EL (cell line): ENCODE measurements around the gene FNIP2.
"Not testable (repeated sequence)": the region's sequence is repeated elsewhere in the genome, so short reads cannot be mapped to it uniquely, and the experiment has no call there.

Source experiments
- DNase-seq: peaks from one replicate; pipeline ENCODE4 v3.0.0-alpha.2; 2016

Gene FNIP2

DNA sequence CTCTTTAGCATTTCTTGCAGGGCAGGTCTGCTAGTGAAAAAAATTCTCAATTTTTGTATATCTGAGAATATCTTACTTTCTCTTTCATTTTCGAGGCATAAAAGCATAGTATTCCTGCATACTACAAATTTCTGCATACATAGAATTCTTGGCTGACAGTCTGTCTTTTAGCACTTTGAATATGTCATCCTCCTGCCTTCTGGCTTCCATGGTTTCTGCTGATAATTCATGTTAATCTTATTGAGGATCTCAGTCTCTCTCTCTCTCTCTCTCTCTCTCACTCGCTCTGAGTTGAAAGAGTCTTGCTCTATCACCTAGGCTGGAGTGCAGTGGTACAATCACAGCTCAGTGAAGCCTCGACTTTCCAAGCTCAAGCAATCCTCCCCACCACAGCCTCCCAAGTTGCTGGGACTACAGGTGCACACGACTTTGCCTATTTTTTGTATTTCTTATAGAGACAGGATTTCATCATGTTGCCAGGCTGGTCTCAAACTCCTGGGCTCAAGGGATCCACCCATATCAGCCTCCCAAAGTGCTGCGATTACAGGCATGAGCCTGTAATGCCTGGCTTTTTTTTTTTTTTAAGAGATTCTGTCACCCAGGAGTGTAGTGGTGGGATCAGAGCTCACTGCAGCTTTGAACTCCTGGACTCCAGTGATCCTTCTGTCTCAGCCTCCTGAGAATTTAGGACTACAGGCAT lies 161.3 kb downstream of the FNIP2 start:
- DNase-seq = peak; percentile 18

DNA sequence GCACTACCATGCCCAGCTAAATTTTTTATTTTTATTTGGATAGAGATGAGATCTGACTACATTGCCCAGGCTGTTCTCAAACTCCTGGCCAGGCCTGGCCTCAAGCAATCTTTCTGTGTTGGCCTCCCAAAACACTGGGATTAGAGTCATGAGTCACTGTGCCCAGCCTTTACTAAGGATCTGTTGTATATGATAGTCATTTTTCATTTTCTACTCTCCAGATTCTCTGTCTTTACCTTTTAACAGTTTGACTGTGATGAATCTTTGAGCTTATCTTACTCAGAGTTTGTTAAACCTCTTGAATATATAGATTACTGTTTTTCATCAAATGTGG lies 161.8 kb downstream of the FNIP2 start:
- peak; percentile 44 for DNase-seq

DNA sequence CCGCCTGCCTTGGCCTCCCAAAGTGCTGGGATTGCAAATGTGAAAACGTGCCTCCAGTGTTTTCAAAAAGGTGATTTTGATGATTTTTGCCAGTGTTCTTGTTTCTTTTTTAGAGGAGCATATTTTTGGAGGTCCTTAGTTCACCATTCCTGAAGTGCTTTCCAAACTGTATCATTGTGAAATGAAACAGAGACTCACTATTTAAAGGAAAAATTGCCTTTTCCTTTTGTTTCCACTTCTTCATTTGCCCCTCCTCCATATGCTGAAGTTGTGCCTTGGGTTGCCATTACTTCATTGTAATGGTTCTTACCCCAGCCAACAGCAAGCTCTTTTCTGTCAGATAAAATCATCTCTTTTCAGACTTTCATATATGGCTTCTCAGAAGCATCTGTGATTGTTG lies 164.4 kb downstream of the FNIP2 start:
- DNase-seq = no peak

DNA sequence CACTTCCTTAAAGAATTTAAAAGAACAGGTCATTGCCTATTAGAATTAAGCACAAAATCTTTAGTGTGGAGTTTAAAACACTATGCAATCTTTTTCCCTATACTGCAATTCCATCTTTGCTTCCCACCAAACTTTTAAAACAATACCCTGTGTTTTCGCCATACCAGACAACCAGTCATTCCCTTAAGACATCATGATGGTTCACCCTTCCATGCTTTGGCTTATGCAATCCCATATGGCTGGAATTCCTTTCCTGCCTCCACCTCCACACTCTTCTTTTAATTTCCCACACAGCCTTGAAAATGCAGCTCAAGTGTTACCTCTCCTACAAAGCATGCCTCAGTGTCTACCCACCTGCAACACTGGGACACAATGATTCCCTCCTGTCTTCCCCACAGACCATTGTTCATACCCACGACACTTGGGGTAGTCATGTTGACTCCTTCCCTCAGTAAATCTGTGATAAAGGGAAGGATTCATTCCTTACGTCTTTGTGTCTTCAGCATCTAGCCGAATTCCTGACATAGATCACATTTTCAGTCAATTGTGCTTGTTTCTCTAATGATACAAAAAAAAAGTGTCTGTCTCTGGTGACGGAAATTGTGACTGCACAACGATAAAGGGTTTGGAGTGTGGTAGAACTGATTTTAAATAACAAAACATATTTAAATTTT lies 166.3 kb downstream of the FNIP2 start:
- no peak for DNase-seq

DNA sequence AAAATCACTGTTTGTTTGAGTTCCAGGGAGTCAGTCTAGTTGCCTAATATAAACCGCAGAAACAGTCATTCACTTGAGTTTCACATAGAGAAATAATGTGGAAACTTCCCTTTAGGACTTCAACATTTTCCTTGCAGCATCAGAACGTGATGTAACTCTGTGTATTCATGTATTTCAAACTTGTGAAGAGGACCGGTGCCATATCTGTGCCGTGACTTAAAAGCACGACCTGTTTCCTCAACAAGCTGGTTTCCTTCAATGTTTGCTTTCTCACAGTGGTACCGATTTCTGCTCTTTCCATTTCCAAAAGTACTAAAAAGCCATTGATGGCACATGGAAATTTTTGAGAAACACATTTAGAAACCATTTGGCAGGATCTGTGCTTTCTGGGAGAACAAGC lies 167.4 kb downstream of the FNIP2 start:
- no peak for DNase-seq

DNA sequence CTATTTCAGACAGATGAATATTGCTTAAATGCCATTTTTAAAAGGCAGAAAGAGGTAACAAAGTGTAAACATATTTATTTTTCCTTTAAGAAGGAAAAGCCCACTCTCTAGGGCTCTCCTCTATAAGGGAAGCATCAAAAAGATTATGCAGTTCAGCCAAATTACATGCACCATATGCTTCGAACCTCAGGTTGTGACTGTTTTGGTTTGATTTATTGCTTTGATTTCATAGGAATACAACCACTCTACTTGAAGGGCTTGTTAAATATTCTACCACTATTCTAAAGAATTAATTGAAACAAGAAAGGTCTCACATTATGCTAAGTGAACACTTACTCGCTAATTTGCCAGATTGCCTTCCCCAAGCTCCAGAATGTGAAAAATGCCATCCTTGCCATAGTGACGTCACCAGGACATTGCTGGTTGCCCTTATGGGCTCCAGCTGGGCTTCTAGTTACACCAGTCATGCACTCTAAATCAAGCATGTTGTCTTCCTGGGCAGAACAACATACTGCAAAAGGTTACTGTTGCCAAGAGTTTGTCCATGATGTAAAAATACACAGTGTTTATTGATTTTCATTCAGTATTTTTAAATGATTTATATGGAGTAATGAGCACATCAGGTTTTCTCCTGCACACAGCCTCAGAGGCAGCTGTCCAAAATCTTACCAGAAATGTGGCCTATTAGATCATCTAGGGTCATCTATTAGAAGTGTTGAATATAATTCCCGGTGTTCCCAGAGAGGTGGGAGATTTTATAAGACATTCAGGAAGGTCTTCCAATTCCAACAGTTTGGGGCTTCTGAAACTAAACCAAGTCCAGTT lies 169.6 kb downstream of the FNIP2 start:
- DNase-seq = peak; percentile 72

DNA sequence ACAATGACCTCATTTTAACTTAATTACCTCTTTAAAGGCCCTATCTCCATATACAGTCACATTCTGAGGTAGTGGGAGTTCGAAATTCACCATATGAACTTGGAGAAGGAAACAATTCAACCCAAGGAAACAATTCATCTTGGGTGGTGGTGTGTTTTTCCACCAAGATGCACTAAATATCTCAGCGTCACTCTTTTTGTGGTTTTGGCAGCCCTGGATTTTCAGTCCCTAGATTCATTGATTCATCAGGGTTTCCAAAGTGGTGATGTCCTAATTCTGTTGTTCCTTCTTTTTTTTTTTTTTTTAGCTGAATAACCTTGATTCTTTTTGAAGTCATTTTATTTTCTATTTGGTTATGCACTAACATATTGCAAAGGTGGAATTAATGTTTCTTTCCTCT lies 171.4 kb downstream of the FNIP2 start:
- no peak for DNase-seq

DNA sequence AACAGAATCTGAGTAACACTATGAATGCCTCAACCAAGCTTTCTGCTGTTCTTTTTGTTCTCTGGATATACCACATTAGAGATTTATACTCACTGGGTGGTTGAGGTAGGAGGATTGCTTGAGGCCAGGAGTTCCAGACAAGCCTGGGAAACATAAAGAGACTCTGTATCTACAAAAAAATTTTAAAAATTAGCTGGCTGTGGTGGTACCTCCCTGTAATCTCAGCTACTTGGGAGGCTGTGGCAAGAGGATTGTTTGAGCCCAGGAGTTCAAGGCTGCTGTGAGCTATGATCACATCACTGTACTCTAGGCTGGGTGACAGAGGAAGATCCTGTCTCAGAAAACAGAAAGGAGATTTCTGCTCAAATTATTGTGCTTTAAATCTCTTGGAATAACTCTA lies 172.5 kb downstream of the FNIP2 start:
- DNase-seq = no peak

DNA sequence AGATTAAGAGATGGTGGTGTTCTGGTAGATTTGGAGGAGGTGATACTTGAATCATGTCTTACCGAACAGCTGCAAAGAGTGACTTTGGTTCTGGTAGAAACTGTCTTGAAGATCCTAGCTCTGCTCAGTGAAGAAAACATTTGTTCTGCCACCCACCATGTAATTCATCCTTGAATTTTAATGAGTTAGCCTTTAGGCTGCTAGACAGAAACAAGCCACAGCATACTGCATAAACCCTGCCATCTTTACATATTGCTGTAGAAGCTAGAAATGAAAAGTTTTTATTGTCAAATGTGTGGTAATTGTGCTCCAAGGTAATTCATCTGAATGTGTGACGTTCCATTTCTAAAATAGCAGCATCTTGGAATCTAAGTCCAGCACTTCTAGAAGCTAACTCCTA lies 173.1 kb downstream of the FNIP2 start:
- DNase-seq = no peak

DNA sequence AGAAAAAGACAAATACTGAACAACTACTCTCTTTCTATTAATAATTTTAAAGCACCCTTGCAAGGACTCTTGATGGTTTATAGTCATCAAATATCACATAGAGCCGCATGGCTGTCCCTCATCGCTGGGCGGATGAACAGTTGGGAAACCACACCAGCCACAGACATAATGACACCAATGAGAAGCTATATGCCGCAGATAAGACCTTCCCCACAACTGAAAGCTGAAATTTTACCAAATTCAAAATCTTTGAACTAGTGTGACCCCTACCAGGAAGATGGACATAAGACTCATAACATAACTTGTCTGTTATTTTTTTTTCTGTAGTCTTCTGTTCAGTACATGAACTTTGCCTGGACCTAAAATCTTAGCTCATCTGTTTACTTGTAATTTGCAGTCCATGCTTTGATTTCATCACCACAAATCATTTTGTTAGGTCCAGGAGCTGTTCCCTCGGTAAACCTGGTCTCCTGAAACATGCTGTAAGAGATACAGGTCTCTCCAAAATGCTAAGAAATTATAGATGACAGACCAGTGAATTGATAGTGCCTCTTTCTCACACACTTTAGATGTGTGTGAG lies 176.8 kb downstream of the FNIP2 start:
- DNase-seq = no peak

DNA sequence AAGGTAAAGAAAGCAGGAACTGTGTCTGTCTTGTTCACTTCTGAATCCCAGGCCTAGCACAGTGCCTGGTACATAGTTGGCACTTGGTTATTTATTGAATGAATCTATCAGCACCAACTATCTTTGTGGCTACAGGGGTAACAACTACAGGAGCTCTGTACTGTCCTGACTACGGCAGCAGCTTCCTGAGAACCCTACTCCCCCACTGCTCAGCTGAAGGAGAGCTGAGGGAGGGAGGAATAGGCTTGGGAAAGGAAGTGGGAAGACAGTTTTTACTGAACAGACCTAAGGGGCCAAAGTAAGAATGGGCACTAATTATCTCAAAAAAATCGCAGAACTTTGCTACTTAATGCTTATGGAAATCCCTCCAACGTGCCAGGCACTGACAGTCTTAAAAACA lies 178.0 kb downstream of the FNIP2 start:
- no peak for DNase-seq

DNA sequence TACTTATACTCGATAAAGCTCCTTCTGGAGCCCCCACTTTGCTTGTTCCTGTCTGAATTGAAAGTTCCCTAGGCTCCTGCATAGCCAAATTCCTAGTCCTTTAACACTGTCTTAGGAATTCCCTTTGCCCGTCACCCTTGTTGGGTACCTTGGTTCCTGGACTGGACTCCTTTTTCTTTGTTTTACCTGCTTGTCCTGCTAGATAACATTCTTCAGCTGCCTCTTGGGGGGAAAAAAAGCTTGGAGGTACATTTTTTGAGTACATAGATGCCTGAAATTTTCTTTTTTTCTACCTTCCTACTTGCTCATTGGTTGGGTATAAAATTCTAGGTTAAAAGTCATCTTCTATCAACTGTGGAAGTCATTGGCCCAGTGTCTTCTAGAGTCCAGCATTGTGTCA lies 179.2 kb downstream of the FNIP2 start:
- no peak for DNase-seq

DNA sequence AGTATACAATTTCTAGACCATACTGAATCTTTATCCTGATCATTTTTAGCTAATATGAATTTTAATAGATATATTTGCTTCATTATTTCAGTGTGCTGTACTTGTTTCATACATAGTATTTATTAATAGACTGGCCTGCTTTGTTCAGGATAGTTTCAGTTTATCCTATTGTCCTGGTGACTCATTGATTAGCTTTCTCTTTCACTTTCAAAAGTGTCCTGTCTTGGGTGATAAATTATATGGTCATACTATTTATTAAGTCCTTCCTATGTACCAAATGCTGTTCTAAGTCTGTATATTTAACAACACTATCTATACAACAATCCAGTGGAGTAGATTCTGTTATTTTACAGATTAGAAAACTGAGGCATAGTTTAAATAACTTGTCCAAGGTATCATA lies 180.3 kb downstream of the FNIP2 start:
- peak; percentile 54 for DNase-seq

DNA sequence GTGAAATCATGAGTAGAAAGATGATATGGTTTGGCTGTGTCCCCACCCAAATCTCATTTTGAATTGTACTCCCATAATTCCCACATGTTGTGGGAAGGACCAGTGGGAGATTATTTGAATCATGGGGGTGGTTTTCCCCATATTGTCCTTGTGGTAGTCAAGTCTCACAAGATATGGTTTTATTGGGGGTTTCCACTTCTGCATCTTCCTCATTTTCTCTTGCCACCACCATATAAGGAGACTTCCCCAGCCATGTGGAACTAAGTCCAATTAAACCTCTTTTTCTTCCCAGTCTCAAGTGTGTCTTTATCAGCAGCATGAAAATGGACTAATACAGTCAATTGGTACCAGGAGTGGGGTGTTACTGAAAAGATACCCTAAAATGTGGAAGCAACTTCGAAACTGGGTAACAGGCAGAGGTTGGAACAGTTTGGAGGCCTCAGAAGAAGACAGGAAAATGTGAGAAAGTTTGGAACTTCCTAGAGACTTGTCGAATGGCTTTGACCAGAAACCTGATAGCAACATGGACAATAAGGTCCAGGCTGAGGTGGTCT lies 183.5 kb downstream of the FNIP2 start:
- DNase-seq = not testable (repeated sequence)

DNA sequence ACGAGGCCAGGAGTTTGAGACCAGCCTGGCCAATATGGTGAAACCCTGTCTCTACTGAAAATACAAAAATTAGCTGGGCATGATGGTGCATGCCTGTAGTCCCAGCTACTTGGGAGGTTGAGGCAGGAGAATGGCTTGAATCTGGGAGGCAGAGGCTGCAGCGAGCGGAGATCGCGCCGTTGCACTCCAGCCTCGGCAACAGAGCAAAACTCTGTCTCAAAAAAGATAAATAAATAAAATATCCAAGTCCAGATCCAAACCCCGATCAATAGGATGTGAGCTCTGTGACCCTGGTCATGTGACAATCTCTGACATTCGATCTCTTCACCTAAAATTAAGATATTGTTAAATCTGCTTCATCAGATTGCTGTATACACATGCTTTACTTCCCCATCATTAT lies 187.5 kb downstream of the FNIP2 start:
- not testable (repeated sequence) for DNase-seq

DNA sequence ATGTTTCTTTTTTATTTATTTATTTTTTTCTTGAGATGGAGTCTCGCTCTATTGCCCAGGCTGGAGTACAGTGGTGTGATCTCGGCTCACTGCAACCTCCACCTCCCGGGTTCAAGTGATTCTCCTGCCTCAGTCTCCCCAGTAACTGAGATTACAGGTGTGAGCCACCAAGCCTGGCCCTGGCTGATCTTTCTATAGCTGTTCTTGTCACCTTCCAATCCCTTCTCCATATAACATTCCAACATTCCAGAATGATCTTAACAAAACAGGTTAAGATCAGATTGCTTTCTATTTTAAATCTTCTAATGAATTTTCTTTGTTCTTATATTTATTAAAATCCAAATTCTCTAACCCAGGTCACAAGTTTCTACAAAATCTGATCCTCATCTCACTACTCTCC lies 188.1 kb downstream of the FNIP2 start:
- DNase-seq = not testable (repeated sequence)
